H7 (cell line): Measurements from ENCODE around the gene CHST11. TPM values are rescaled to one million over a fixed set of nuclear protein-coding genes. Genes with fewer than 3 reads are reported as not detected.

Experiments used
- DNase-seq: peaks from one replicate; pipeline ENCODE4 v3.0.0; 2012
- H3K27me3 ChIP-seq: 2 replicates; pipeline ENCODE4 v1.6.0; 2011; ENCODE audit warnings: mild to moderate bottlenecking, low read length; ENCODE audit not compliant: control insufficient read depth, insufficient read depth
- H3K36me3 ChIP-seq: replicated peaks from 2 replicates; pipeline ENCODE4 v1.5.1; 2011; ENCODE audit warnings: low read length; ENCODE audit not compliant: control insufficient read depth, insufficient read depth
- H3K4me3 ChIP-seq: 2 replicates; pipeline ENCODE4 v1.5.1; 2011; ENCODE audit warnings: low read depth, mild to moderate bottlenecking, control low read depth, low read length, moderate library complexity; ENCODE audit not compliant: insufficient read depth
- total RNA-seq: library from RNA; depleted of rRNA; stranded (reverse); fragments of >200 nt; shearing (Covaris generic); gene quantifications from 2 replicates; pipeline ENCODE4 v1.2.3, GENCODE V29; 2014

CHST11 gene
- total RNA-seq, 1 experiment from 2014 or later = 14.5 TPM

- Histone ChIP-seq H3K4me3 (no peak overlapping the region), H3K27me3 (no peaks in the 10 kb centered on the region), H3K36me3 (no peaks in the 10 kb centered on the region)
- no peak for DNase-seq
These were observed 9.9 kb upstream of the CHST11 start for GRCh38 chr12:104446646-104447421.

GRCh38 chr12:104448031-104448430, 8.7 kb upstream of the CHST11 start:
- Histone ChIP-seq H3K4me3 (no peak overlapping the region), H3K27me3 (no peaks in the 10 kb centered on the region), H3K36me3 (no peaks in the 10 kb centered on the region)
- no peak for DNase-seq

- no peak for DNase-seq
- H3K4me3 ChIP-seq = no peak overlapping the region
- H3K36me3 ChIP-seq = no peaks in the 10 kb centered on the region
- H3K27me3 ChIP-seq = no peaks in the 10 kb centered on the region
These were observed 8.3 kb upstream of the CHST11 start for GRCh38 chr12:104448451-104448850.

GRCh38 chr12:104450700-104451099, 6.0 kb upstream of the CHST11 start:
- Histone ChIP-seq H3K4me3 (no peak overlapping the region), H3K36me3 (no peaks in the 10 kb centered on the region), H3K27me3 (0 out of 2 replicates have a peak, but pooled peaks cover 3% of the 10 kb centered on the region)
- no peak for DNase-seq

- no peaks in the 10 kb centered on the region for H3K36me3 ChIP-seq
- H3K27me3 ChIP-seq = peaks cover 3% of the 10 kb centered on the region; the same call in 1 of the 2 replicates
- peak; percentile 48 for DNase-seq
- no peak overlapping the region for H3K4me3 ChIP-seq
These were observed 4.7 kb upstream of the CHST11 start for GRCh38 chr12:104452087-104452486.

GRCh38 chr12:104453133-104453532, 3.6 kb upstream of the CHST11 start:
- Histone ChIP-seq H3K4me3 (no peak overlapping the region), H3K36me3 (no peaks in the 10 kb centered on the region), H3K27me3 (peaks cover 11% of the 10 kb centered on the region)
- DNase-seq = no peak

GRCh38 chr12:104454997-104455396, 1.8 kb upstream of the CHST11 start:
- peaks cover 22% of the 10 kb centered on the region for H3K27me3 ChIP-seq
- no peak for DNase-seq
- H3K36me3 ChIP-seq = no peaks in the 10 kb centered on the region
- H3K4me3 ChIP-seq = no peak overlapping the region

- no peaks in the 10 kb centered on the region for H3K36me3 ChIP-seq
- no peak for DNase-seq
- H3K4me3 ChIP-seq = peak overlapping the region; percentile 79
- H3K27me3 ChIP-seq = peaks cover 22% of the 10 kb centered on the region
These were observed 951 bp upstream of the CHST11 start for GRCh38 chr12:104455578-104456416.

GRCh38 chr12:104456950-104457745, 400 bp downstream of the CHST11 start:
- Histone ChIP-seq H3K4me3 (peak overlapping the region; percentile 79), H3K27me3 (peaks cover 22% of the 10 kb centered on the region), H3K36me3 (no peaks in the 10 kb centered on the region)
- no peak for DNase-seq

- Histone ChIP-seq H3K36me3 (no peaks in the 10 kb centered on the region), H3K27me3 (peaks cover 22% of the 10 kb centered on the region), H3K4me3 (peak overlapping the region; percentile 79)
- DNase-seq = peak; percentile 84
These were observed 1.3 kb downstream of the CHST11 start for GRCh38 chr12:104457746-104458693.

- H3K4me3 ChIP-seq = peak overlapping the region; percentile 79
- H3K36me3 ChIP-seq = no peaks in the 10 kb centered on the region
- H3K27me3 ChIP-seq = peaks cover 20% of the 10 kb centered on the region
- DNase-seq = peak; percentile 54
These were observed 2.1 kb downstream of the CHST11 start for GRCh38 chr12:104458694-104459367.

GRCh38 chr12:104459368-104459909, 2.7 kb downstream of the CHST11 start:
- H3K36me3 ChIP-seq = no peaks in the 10 kb centered on the region
- peak overlapping the region; percentile 79; the same call in 1 of the 2 replicates for H3K4me3 ChIP-seq
- H3K27me3 ChIP-seq = peaks cover 20% of the 10 kb centered on the region
- DNase-seq = no peak
